HepG2 (cell line): Measurements from ENCODE around the gene STARD10. TPM values are rescaled to one million over a fixed set of nuclear protein-coding genes. Genes with fewer than 3 reads are reported as not detected.

Experiments used
- AGO2 ChIP-seq: fragments of 200-400 bp; formaldehyde crosslinking; optimal IDR thresholded peaks from 2 replicates; pipeline ENCODE3; 2017; ENCODE audit warnings: mild to moderate bottlenecking, low read depth, low read length, moderate library complexity
- CBX5 ChIP-seq: sonication (generic); formaldehyde crosslinking; IDR thresholded peaks from 2 replicates; pipeline ENCODE4 v1.4.0; 2020; ENCODE audit warnings: missing genetic modification reagents, borderline replicate concordance
- DMAP1 ChIP-seq: IDR thresholded peaks from 2 replicates; pipeline ENCODE4 v1.6.1; 2016
- DRAP1 ChIP-seq: IDR thresholded peaks from 2 replicates; pipeline ENCODE4 v1.6.1; 2016; ENCODE audit warnings: missing genetic modification reagents, missing compliant biosample characterization
- GRHL1 ChIP-seq: sonication (generic); formaldehyde crosslinking; conservative IDR thresholded peaks from 2 replicates; pipeline ENCODE4 v1.8.0; 2022; ENCODE audit warnings: missing genetic modification reagents
- HNF4G ChIP-seq, 2 experiments: sonication (generic) in 1 of 2; formaldehyde crosslinking in 1 of 2; IDR thresholded peaks; 2 replicates each; pipeline versions ENCODE4 v1.4.0 to v1.6.1; 2011 to 2020; ENCODE audit warnings: borderline replicate concordance in 2 of 2, low read depth in 2 of 2, mild to moderate bottlenecking in 2 of 2, low read length in 1 of 2, missing genetic modification reagents in 1 of 2, moderate library complexity in 1 of 2
- KAT7 ChIP-seq: IDR thresholded peaks from 2 replicates; pipeline ENCODE4 v1.6.1; 2018; ENCODE audit warnings: borderline replicate concordance, missing compliant biosample characterization
- LCORL ChIP-seq, 2 experiments: fragments of 450-650 bp in 1 of 2; sonication (generic) in 1 of 2; formaldehyde crosslinking in 1 of 2; IDR thresholded peaks; 2 replicates each; pipeline versions ENCODE4 v1.5.0 to v1.6.1; 2017 to 2020; ENCODE audit warnings: antibody characterized with exemption in 1 of 2, missing genetic modification reagents in 1 of 2
- MBD4 ChIP-seq: IDR thresholded peaks from 2 replicates; pipeline ENCODE4 v1.6.1; 2012; ENCODE audit warnings: low read length, inconsistent platforms, borderline replicate concordance
- MEIS1 ChIP-seq: sonication (generic); formaldehyde crosslinking; IDR thresholded peaks from 2 replicates; pipeline ENCODE4 v1.9.0; 2021; ENCODE audit warnings: mild to moderate bottlenecking, missing genetic modification reagents, moderate library complexity, borderline replicate concordance
- MIER3 ChIP-seq: IDR thresholded peaks from 2 replicates; pipeline ENCODE4 v1.6.1; 2016; ENCODE audit warnings: missing compliant biosample characterization, borderline replicate concordance
- NFE2 ChIP-seq: sonication (generic); formaldehyde crosslinking; IDR thresholded peaks from 2 replicates; pipeline ENCODE4 v1.4.0; 2020; ENCODE audit warnings: missing genetic modification reagents
- PAWR ChIP-seq: sonication (generic); formaldehyde crosslinking; IDR thresholded peaks from 2 replicates; pipeline ENCODE4 v1.4.0; 2020; ENCODE audit warnings: missing genetic modification reagents, mild to moderate bottlenecking, borderline replicate concordance
- SKI ChIP-seq: fragments of 450-650 bp; IDR thresholded peaks from one replicate; pipeline ENCODE4 v1.6.1; 2018; ENCODE audit warnings: mild to moderate bottlenecking; ENCODE audit not compliant: partially characterized antibody
- SOX6 ChIP-seq, 2 experiments: fragments of 450-650 bp in 1 of 2; sonication (generic) in 1 of 2; formaldehyde crosslinking in 1 of 2; IDR thresholded peaks; 2 replicates each; pipeline versions ENCODE4 v1.4.0 to v1.6.1; 2017 to 2020; ENCODE audit warnings: antibody characterized with exemption in 1 of 2, mild to moderate bottlenecking in 1 of 2, missing genetic modification reagents in 1 of 2
- SP4 ChIP-seq: sonication (generic); formaldehyde crosslinking; IDR thresholded peaks from 2 replicates; pipeline ENCODE4 v1.8.1; 2023; ENCODE audit warnings: mild to moderate bottlenecking, missing genetic modification reagents
- TBX2 ChIP-seq: sonication (generic); formaldehyde crosslinking; IDR thresholded peaks from 2 replicates; pipeline ENCODE4 v1.5.0; 2020; ENCODE audit warnings: missing genetic modification reagents, mild to moderate bottlenecking, borderline replicate concordance
- YEATS2 ChIP-seq: sonication (generic); formaldehyde crosslinking; IDR thresholded peaks from 2 replicates; pipeline ENCODE4 v1.4.0; 2020; ENCODE audit warnings: missing genetic modification reagents, borderline replicate concordance
- ZFP36L2 ChIP-seq: sonication (generic); formaldehyde crosslinking; IDR thresholded peaks from 2 replicates; pipeline ENCODE4 v1.4.0; 2020; ENCODE audit warnings: missing genetic modification reagents
- ZNF350 ChIP-seq: sonication (generic); formaldehyde crosslinking; IDR thresholded peaks from 2 replicates; pipeline ENCODE4 v1.4.0; 2020; ENCODE audit warnings: mild to moderate bottlenecking, low read depth, missing genetic modification reagents, borderline replicate concordance
- ZNF557 ChIP-seq: sonication (generic); formaldehyde crosslinking; IDR thresholded peaks from 2 replicates; pipeline ENCODE4 v1.4.0; 2020; ENCODE audit warnings: missing genetic modification reagents
- ZNF605 ChIP-seq: sonication (generic); formaldehyde crosslinking; IDR thresholded peaks from 2 replicates; pipeline ENCODE4 v1.8.0; 2022; ENCODE audit warnings: mild to moderate bottlenecking, missing genetic modification reagents
- ZNF607 ChIP-seq: sonication (generic); formaldehyde crosslinking; IDR thresholded peaks from 2 replicates; pipeline ENCODE4 v1.5.1; 2020; ENCODE audit warnings: missing genetic modification reagents, mild to moderate bottlenecking, borderline replicate concordance
- ZNF879 ChIP-seq: sonication (generic); formaldehyde crosslinking; IDR thresholded peaks from 2 replicates; pipeline ENCODE4 v1.8.1; 2023; ENCODE audit warnings: missing genetic modification reagents
- polyA plus RNA-seq, 8 experiments: library from polyadenylated mRNA; depleted of rRNA in 3 of 8; stranded (reverse) in 7 of 8; unstranded in 1 of 8; fragments of >200 nt; fragmentation: Illumina TruSeq in 4 of 8; extraction: Trizol in 4 of 8; gene quantifications; 2 replicates each; pipeline versions ENCODE4 v1.2.1 to v1.2.3, GENCODE V29; 2011 to 2016; ENCODE audit warnings: low read depth in 4 of 8, missing spikeins in 1 of 8, mixed read lengths in 1 of 8; ENCODE audit not compliant: insufficient read depth in 1 of 8
- total RNA-seq, 5 experiments: library from RNA; depleted of rRNA; stranded (reverse); fragments of >200 nt; fragmentation: Illumina TruSeq; extraction: Trizol; gene quantifications; 2 replicates each; pipeline ENCODE4 v1.2.3, GENCODE V29; 2016; ENCODE audit warnings: low read depth in 1 of 5
- TF ChIP-seq, protein P1 (sequence below): sonication (generic); formaldehyde crosslinking; IDR thresholded peaks from 2 replicates; pipeline ENCODE4 v1.4.0; 2020; ENCODE audit warnings: mild to moderate bottlenecking, missing genetic modification reagents
- TF ChIP-seq, protein P2 (sequence below): sonication (generic); formaldehyde crosslinking; IDR thresholded peaks from 2 replicates; pipeline ENCODE4 v1.4.0; 2020; ENCODE audit warnings: mild to moderate bottlenecking, missing genetic modification reagents, borderline replicate concordance

The STARD10 gene
- total and polyA plus RNA-seq, 2 of the 13 experiments (the other 11 are each of a cell fraction or from before 2014, with no cell fraction given), result 260 to 341 TPM

GRCh38 chr11:72789493-72790131 lies 4.2 kb downstream of the STARD10 start (continued):
- no peak for TF ChIP-seq ZNF350 (CRISPR knock-in tag)
- TF ChIP-seq, protein P1, sequence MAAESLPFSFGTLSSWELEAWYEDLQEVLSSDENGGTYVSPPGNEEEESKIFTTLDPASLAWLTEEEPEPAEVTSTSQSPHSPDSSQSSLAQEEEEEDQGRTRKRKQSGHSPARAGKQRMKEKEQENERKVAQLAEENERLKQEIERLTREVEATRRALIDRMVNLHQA (CRISPR knock-in tag), result no peak
- no peak for TF ChIP-seq KAT7 (CRISPR knock-in tag)
- TF ChIP-seq TBX2 (CRISPR knock-in tag), result peak; percentile 53; the same call in 1 of the 2 replicates
- no peak for TF ChIP-seq AGO2
- TF ChIP-seq DMAP1 (CRISPR knock-in tag), result no peak
- TF ChIP-seq ZFP36L2 (CRISPR knock-in tag), result no peak
- no peak for TF ChIP-seq CBX5 (CRISPR knock-in tag)
- TF ChIP-seq SKI, result peak; percentile 44
- TF ChIP-seq, protein P2, sequence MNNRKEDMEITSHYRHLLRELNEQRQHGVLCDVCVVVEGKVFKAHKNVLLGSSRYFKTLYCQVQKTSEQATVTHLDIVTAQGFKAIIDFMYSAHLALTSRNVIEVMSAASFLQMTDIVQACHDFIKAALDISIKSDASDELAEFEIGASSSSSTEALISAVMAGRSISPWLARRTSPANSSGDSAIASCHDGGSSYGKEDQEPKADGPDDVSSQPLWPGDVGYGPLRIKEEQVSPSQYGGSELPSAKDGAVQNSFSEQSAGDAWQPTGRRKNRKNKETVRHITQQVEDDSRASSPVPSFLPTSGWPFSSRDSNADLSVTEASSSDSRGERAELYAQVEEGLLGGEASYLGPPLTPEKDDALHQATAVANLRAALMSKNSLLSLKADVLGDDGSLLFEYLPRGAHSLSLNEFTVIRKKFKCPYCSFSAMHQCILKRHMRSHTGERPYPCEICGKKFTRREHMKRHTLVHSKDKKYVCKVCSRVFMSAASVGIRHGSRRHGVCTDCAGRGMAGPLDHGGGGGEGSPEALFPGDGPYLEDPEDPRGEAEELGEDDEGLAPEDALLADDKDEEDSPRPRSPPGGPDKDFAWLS (CRISPR knock-in tag), result 0 out of 2 replicates have a peak, but pooled peaks have one; percentile 36
- no peak for TF ChIP-seq NFE2 (CRISPR knock-in tag)
- 0 out of 2 replicates have a peak, but pooled peaks have one; percentile 27 for TF ChIP-seq ZNF605 (CRISPR knock-in tag)
- TF ChIP-seq DRAP1 (CRISPR knock-in tag), result no peak
- TF ChIP-seq MBD4, result no peak
- no peak for TF ChIP-seq YEATS2
- TF ChIP-seq ZNF879 (CRISPR knock-in tag), result no peak
- peak; percentile 31; the same call in 1 of the 2 replicates for TF ChIP-seq SP4 (CRISPR knock-in tag)
- TF ChIP-seq HNF4G (IDR thresholded peaks at IDR 0.05; ENCODE audit: borderline replicate concordance, low read depth, low read length), result peak; percentile 45; the same call in 1 of the 2 replicates
- TF ChIP-seq HNF4G (CRISPR knock-in tag; IDR thresholded peaks at IDR 0.05; ENCODE audit: borderline replicate concordance, low read depth), result no peak
- TF ChIP-seq SOX6 (IDR thresholded peaks at IDR 0.05), result no peak
- TF ChIP-seq SOX6 (CRISPR knock-in tag; IDR thresholded peaks at IDR 0.05), result no peak; the same call in 1 of the 2 replicates
- TF ChIP-seq ZNF607, result no peak
- no peak for TF ChIP-seq LCORL (IDR thresholded peaks at IDR 0.05)
- peak; percentile 60; the same call in 1 of the 2 replicates for TF ChIP-seq LCORL (CRISPR knock-in tag; IDR thresholded peaks at IDR 0.05)
- no peak for TF ChIP-seq MIER3 (CRISPR knock-in tag)
- TF ChIP-seq GRHL1 (CRISPR knock-in tag), result no peak
- no peak for TF ChIP-seq ZNF557
- 0 out of 2 replicates have a peak, but pooled peaks have one; percentile 14 for TF ChIP-seq MEIS1 (CRISPR knock-in tag)
- no peak for TF ChIP-seq PAWR (CRISPR knock-in tag)
